ENCODE data around the gene MDK.

Gene MDK

GRCh38 chr11:46348566-46349401 lies 32.7 kb upstream of the MDK start:
- TF ChIP-seq CTCF (conservative IDR thresholded peaks at IDR 0.05): no peak
- H3K27ac ChIP-seq: no peak overlapping the region; the same call in 1 of the 2 replicates

- TF ChIP-seq CTCF (conservative IDR thresholded peaks at IDR 0.05): no peak
- no peak overlapping the region for H3K27ac ChIP-seq
Observed at GRCh38 chr11:46350695-46351094, 30.8 kb upstream of the MDK start.

- no peak overlapping the region for H3K27ac ChIP-seq
- no peak for TF ChIP-seq CTCF (conservative IDR thresholded peaks at IDR 0.05)
Observed at GRCh38 chr11:46351148-46351547, 30.3 kb upstream of the MDK start.

GRCh38 chr11:46351606-46352005 lies 29.9 kb upstream of the MDK start:
- H3K27ac ChIP-seq: no peak overlapping the region
- no peak for TF ChIP-seq CTCF (conservative IDR thresholded peaks at IDR 0.05)

- peak; percentile 41; the same call in 1 of the 2 replicates for TF ChIP-seq CTCF (conservative IDR thresholded peaks at IDR 0.05)
- H3K27ac ChIP-seq: no peak overlapping the region
Observed at GRCh38 chr11:46352063-46352841, 29.2 kb upstream of the MDK start.

- no peak for TF ChIP-seq CTCF (conservative IDR thresholded peaks at IDR 0.05)
- no peak overlapping the region for H3K27ac ChIP-seq
Observed at GRCh38 chr11:46353698-46354097, 27.8 kb upstream of the MDK start.

- no peak for TF ChIP-seq CTCF (conservative IDR thresholded peaks at IDR 0.05)
- H3K27ac ChIP-seq: no peak overlapping the region
Observed at GRCh38 chr11:46356924-46357482, 24.5 kb upstream of the MDK start.

All from VCaP (cell line).